Left ventricle myocardium inferior (tissue), 1 donor: ENCODE data around the gene SPTA1. TPM values are rescaled to one million over a fixed set of nuclear protein-coding genes. Genes with fewer than 3 reads are reported as not detected.

Experiments
- DNase-seq: peaks from one replicate; pipeline ENCODE4 v3.0.0-alpha.2; 2020
- H3K27ac ChIP-seq: fragments of 200-600 bp; replicated peaks from 2 replicates; pipeline ENCODE4 v1.8.0; 2021
- H3K27me3 ChIP-seq: fragments of 200-600 bp; 2 replicates; pipeline ENCODE4 v1.8.0; 2021; ENCODE audit warnings: low read depth
- H3K36me3 ChIP-seq: fragments of 200-600 bp; 2 replicates; pipeline ENCODE4 v1.8.0; 2021
- H3K4me1 ChIP-seq: fragments of 200-600 bp; 2 replicates; pipeline ENCODE4 v1.8.0; 2021
- H3K4me3 ChIP-seq: fragments of 200-600 bp; 2 replicates; pipeline ENCODE4 v1.8.0; 2021; ENCODE audit warnings: mild to moderate bottlenecking, moderate library complexity
- H3K9me3 ChIP-seq: fragments of 200-600 bp; replicated peaks from 2 replicates; pipeline ENCODE4 v1.8.0; 2021
- CTCF ChIP-seq: fragments of 200-600 bp; IDR thresholded peaks from 2 replicates; pipeline ENCODE4 v1.8.0; 2021; ENCODE audit warnings: antibody characterized with exemption, mild to moderate bottlenecking, borderline replicate concordance
- intact Hi-C: fragments of 100-400 bp; cut with micrococcal nuclease; formaldehyde crosslinking; loops from one replicate; pipeline ENCODE4 v1.11.0; 2022
- total RNA-seq: library from RNA; stranded (reverse); fragmentation: NEBNext Ultra II Directional; extraction: Animal tissue kit (Norgen Biotek cat#: 25700); gene quantifications from one replicate; pipeline ENCODE4 v1.2.1, GENCODE V29; 2021
- donor health status: DM: no; HTN: yes; CAD: no; lungs with severe emphysema.

SPTA1 gene
- total RNA-seq, 1 donor from 2014 or later, result not detected

- no peak within 1 kb of the TSS for H3K27ac ChIP-seq
- no peaks in the 10 kb centered on the region for H3K27me3 ChIP-seq
- no peak for DNase-seq
- intact Hi-C loops, result no loop called here
- H3K9me3 ChIP-seq, result no peaks in the 10 kb centered on the region
- H3K36me3 ChIP-seq, result no peaks in the 10 kb centered on the region
- no peak within 1 kb of the TSS for H3K4me3 ChIP-seq
- H3K4me1 ChIP-seq, result no peaks in the 10 kb centered on the region
- TF ChIP-seq CTCF, result no peak
Measured at GRCh38 chr1:158579733-158580132, 106.8 kb downstream of the SPTA1 start, which contains the start of gene OR10X1. TSS of gene OR10X1 (minus strand) at chr1:158579899. CDS start at chr1:158579899, 0 bp downstream.

GRCh38 chr1:158577561-158577960, 109.0 kb downstream of the SPTA1 start:
- H3K4me1 ChIP-seq, result no peaks in the 10 kb centered on the region
- H3K9me3 ChIP-seq, result no peaks in the 10 kb centered on the region
- H3K27ac ChIP-seq, result no peak overlapping the region
- intact Hi-C loops, result no loop called here
- DNase-seq, result no peak
- no peak overlapping the region for H3K4me3 ChIP-seq
- no peaks in the 10 kb centered on the region for H3K36me3 ChIP-seq
- H3K27me3 ChIP-seq, result no peaks in the 10 kb centered on the region
- no peak for TF ChIP-seq CTCF

GRCh38 chr1:158572226-158572625, 114.3 kb downstream of the SPTA1 start:
- intact Hi-C loops, result no loop called here
- no peak for DNase-seq
- no peak for TF ChIP-seq CTCF

GRCh38 chr1:158570480-158570879, 116.0 kb downstream of the SPTA1 start, which contains the start of gene OR6P1:
TSS of gene OR6P1 (minus strand) at chr1:158570580. CDS start at chr1:158563604, 6,976 bp downstream.
- intact Hi-C loops, result no loop called here
- no peak for DNase-seq
- no peak for TF ChIP-seq CTCF
- Histone ChIP-seq H3K4me3 (no peak within 1 kb of the TSS), H3K27ac (no peak within 1 kb of the TSS), H3K27me3 (no peaks in the 10 kb centered on the region), H3K36me3 (no peaks in the 10 kb centered on the region), H3K9me3 (peaks cover 3% of the 10 kb centered on the region), H3K4me1 (no peaks in the 10 kb centered on the region)

More at GRCh38 chr1:158572226-158572625, 114.3 kb downstream of the SPTA1 start:
- Histone ChIP-seq H3K4me3 (no peak overlapping the region), H3K27ac (no peak overlapping the region), H3K9me3 (peaks cover 3% of the 10 kb centered on the region), H3K36me3 (no peaks in the 10 kb centered on the region), H3K4me1 (no peaks in the 10 kb centered on the region), H3K27me3 (no peaks in the 10 kb centered on the region)

- no peaks in the 10 kb centered on the region for H3K27me3 ChIP-seq
- intact Hi-C loops, result no loop called here
Measured at GRCh38 chr1:158564608-158565007, 121.9 kb downstream of the SPTA1 start.

More at GRCh38 chr1:158564608-158565007, 121.9 kb downstream of the SPTA1 start:
- Histone ChIP-seq H3K9me3 (peaks cover 3% of the 10 kb centered on the region), H3K4me1 (no peaks in the 10 kb centered on the region), H3K36me3 (no peaks in the 10 kb centered on the region), H3K27ac (no peak overlapping the region), H3K4me3 (no peak overlapping the region)
- DNase-seq, result no peak
- TF ChIP-seq CTCF, result no peak
